PC-3 (cell line): Measurements from ENCODE around the gene CARMIL1.

Source experiments
- CTCF ChIP-seq: fragments of 300-600 bp; sonication (generic); conservative IDR thresholded peaks from 2 replicates; pipeline ENCODE4 v1.5.1; 2017; ENCODE audit warnings: antibody characterized with exemption, low read depth, mild to moderate bottlenecking, low read length
- EZH2 ChIP-seq: fragments of 300-600 bp; sonication (generic); IDR thresholded peaks from one replicate; pipeline ENCODE4 v1.6.1; 2017; ENCODE audit warnings: antibody characterized with exemption, mild to moderate bottlenecking, low read length; ENCODE audit not compliant: unreplicated experiment

DNA sequence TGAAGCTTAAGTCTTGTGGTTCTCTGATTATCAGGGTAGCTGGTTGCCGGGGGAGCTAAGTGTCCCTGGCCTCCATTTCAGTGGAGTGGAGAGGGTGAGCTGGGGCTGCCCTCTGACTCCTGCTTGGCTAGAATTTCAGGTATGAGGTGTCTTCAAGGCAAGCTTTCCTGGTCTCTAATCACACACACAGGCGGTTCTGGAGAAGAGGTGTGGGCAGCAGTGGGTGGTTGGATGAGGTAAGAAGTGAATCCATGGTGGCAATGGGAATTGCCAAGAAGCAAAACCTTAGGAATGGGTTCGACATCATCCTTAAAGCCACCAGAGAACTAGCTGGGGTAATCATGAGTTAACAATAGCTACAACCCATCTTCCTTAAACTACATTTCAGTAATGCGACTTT is 157.6 kb downstream of the CARMIL1 start:
- TF ChIP-seq CTCF (no peak), EZH2 (no peak)
